ENCODE measurements around the gene FXYD4.

- TF ChIP-seq CTCF (IDR thresholded peaks at IDR 0.05) (no peak), POLR2A (IDR thresholded peaks at IDR 0.05) (no peak), POLR2AphosphoS5 (IDR thresholded peaks at IDR 0.05) (no peak)
Measured at GRCh38 chr10:43369921-43370320, 1.5 kb upstream of the FXYD4 start.
